GM12892 (cell line): ENCODE data around the gene TICRR.

Source experiments
- POLR2A ChIP-seq: IDR thresholded peaks from 2 replicates; pipeline ENCODE4 v1.6.1; 2011; ENCODE audit warnings: low read depth, low read length, control low read depth
- POLR2AphosphoS5 ChIP-seq: IDR thresholded peaks from 2 replicates; pipeline ENCODE4 v1.6.1; 2011; ENCODE audit warnings: low read depth, low read length, control low read depth
- TAF1 ChIP-seq: IDR thresholded peaks from 2 replicates; pipeline ENCODE4 v1.6.1; 2011; ENCODE audit warnings: low read depth, mild to moderate bottlenecking, control low read depth, low read length, borderline replicate concordance

DNA sequence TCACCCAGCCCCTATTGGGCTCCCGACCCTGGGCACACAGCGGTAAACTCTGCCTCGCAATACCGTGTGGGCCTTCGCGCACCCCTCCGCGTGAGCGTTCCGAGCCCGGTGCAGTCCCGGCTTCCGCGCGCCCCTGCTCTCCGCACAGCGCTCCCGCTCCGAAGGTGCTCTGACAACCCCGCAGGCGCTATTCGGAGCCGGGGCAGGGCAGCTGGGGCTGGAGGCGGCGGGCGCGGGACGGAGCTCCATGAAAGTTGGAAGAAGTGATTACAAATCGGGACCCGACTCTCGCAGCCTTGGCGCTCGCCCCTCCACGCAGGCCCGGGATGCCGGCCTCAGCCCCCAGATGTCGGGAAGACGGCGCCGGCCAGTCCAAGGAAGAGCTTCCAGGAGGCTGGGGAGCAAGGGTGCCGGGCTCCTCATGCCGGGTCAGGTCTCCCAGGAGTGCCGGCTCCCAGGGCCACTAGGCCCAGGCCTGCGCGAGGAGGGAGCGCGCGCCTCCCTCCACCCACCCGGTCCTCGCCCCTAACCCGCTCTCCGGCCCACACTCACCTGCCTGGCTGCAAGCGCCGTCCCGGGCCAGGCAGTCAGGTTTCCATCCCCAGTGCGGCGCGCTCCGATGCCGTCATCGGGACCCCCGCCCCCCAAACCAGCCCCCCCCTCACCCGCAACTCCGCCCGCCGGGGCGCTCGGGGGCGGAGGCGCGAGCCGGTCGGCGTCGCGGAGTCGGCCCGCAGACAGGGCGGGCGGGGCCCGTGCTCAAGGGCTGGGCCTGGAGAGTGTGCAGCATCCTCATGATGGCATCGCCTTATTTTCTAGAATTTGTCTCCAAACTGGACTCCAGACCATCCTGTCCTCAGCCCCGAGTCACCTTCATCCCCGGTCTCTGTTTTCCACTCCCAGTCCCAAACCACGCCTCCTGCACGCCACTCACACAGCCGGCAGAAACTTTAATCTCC lies 79.9 kb downstream of the TICRR start, which contains the start of gene KIF7:
- TF ChIP-seq POLR2AphosphoS5: no peak
- TF ChIP-seq POLR2A: no peak
- no peak for TF ChIP-seq TAF1
